A549 (cell line): ENCODE measurements around the gene TAF10.

Experiments used
- CHD2 ChIP-seq: fragments of 150-350 bp; IDR thresholded peaks from 2 replicates; pipeline ENCODE4 v1.6.1; 2014; ENCODE audit warnings: low read length; ENCODE audit not compliant: partially characterized antibody
- CTCF ChIP-seq: fragments of >200 bp; sonication (Bioruptor Twin); formaldehyde crosslinking; IDR thresholded peaks from 3 replicates; pipeline ENCODE4 v1.5.1; 2016
- EP300 ChIP-seq, 2 experiments: fragments of >200 bp; sonication (Bioruptor Twin); formaldehyde crosslinking; IDR thresholded peaks; 2 replicates in 1 of 2; 3 replicates in 1 of 2; pipeline ENCODE4 v1.6.1; 2016 to 2017
- KDM1A ChIP-seq: fragments of 200-600 bp; sonication (generic); IDR thresholded peaks from 2 replicates; pipeline ENCODE4 v1.6.1; 2016; ENCODE audit warnings: low read depth, mild to moderate bottlenecking
- MAX ChIP-seq: IDR thresholded peaks from 2 replicates; pipeline ENCODE4 v1.6.1; 2012
- POLR2A ChIP-seq: IDR thresholded peaks from 2 replicates; pipeline ENCODE4 v1.6.1; 2012; ENCODE audit warnings: mild to moderate bottlenecking, low read length
- REST ChIP-seq: fragments of 200-600 bp; sonication (generic); IDR thresholded peaks from 2 replicates; pipeline ENCODE4 v1.6.1; 2016; ENCODE audit warnings: antibody characterized with exemption, mild to moderate bottlenecking, moderate library complexity
- TF ChIP-seq, protein P1 (sequence below): fragments of 450-650 bp; IDR thresholded peaks from 2 replicates; pipeline ENCODE4 v1.6.1; 2014; ENCODE audit warnings: antibody characterized with exemption

DNA sequence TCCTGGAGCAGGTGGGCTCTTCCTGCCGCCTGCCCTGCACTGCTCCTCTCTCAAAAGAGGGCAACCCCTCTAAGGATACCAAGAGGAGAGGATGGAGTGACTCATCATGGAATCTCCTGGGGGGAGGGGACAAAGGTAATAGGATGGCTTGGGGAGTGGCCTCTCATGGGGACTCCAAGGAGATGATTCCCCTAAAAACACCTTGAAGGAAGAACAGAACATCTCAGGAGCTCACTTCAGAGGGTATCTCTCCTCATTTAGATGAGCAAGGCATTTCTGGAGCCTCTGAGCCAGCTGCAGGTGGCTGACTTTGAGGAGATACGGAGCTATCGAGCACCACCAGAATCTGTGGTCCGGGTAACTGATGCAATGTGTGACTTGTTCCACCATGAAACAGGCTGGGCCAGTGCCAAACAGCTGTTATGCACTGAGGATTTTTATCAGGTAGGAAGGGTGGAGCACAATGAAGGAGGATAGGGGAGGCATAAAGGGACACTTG is 48.8 kb downstream of the TAF10 start:
- TF ChIP-seq MAX (no peak), KDM1A (no peak), CTCF (no peak), CHD2 (no peak), EP300 (IDR thresholded peaks at IDR 0.05) (no peak), POLR2A (no peak), REST (no peak)
- TF ChIP-seq, protein P1, sequence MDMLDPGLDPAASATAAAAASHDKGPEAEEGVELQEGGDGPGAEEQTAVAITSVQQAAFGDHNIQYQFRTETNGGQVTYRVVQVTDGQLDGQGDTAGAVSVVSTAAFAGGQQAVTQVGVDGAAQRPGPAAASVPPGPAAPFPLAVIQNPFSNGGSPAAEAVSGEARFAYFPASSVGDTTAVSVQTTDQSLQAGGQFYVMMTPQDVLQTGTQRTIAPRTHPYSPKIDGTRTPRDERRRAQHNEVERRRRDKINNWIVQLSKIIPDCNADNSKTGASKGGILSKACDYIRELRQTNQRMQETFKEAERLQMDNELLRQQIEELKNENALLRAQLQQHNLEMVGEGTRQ, result no peak
